K562 (cell line): ENCODE results near the gene GLB1L2. TPM values are rescaled to one million over a fixed set of nuclear protein-coding genes. Genes with fewer than 3 reads are reported as not detected.

Experiments used
- ATAC-seq: fragments of 200-7000 bp; cut with Tn5 transposase; 3 replicates; pipeline ENCODE4 v1.9.1; 2020; ENCODE audit warnings: moderate library complexity
- BruUV-seq: library from RNA; stranded (reverse); fragments of 400-500 nt; replicated peaks from 2 replicates; lab custom pipeline; 2021; lab: Mats Ljungman, UMichigan
- CTCF ChIA-PET: fragments of 300-600 bp; formaldehyde crosslinking; extraction: SDS; loops from one replicate; lab custom pipeline; 2021; ENCODE audit warnings: low intra/inter-chr PET ratio; lab: Yijun Ruan, JAX
- POLR2A ChIA-PET: fragments of 300-600, 350-650 bp; sonication (Branson Sonifier 250); formaldehyde crosslinking; extraction: SDS; loops from one replicate; lab custom pipeline; 2021; ENCODE audit warnings: antibody characterized with exemption, inconsistent platforms; lab: Yijun Ruan, JAX
- DNase-seq, 4 experiments: peaks; one replicate each; pipeline versions ENCODE4 v3.0.0 to v3.0.0-alpha.2; 2011 to 2018; ENCODE audit warnings: low spot score in 3 of 4, mixed read lengths in 3 of 4; ENCODE audit errors: extremely low read depth in 1 of 4
- FAIRE-seq: peaks from 2 replicates; lab custom pipeline; 2011; peaks lifted over from hg19 to GRCh38; lab: Jason Lieb, UNC
- H2AFZ ChIP-seq: 2 replicates; pipeline ENCODE4 v1.6.0; 2011; ENCODE audit warnings: low read depth, low read length, control low read depth, inconsistent platforms
- H3K27ac ChIP-seq: fragments of 200-600 bp; 3 replicates; pipeline ENCODE4 v1.8.0; 2011; ENCODE audit warnings: low read depth, mild to moderate bottlenecking, control low read depth, inconsistent platforms, low read length, moderate library complexity, mixed read lengths; ENCODE audit errors: extremely low read depth
- H3K27me3 ChIP-seq, 2 experiments: fragments of 300-600 bp in 1 of 2; 2 replicates in 1 of 2; 3 replicates in 1 of 2; pipeline versions ENCODE4 v1.6.0 to v1.8.0; 2011; ENCODE audit warnings: inconsistent platforms in 2 of 2, low read length in 2 of 2, mild to moderate bottlenecking in 1 of 2, mixed read lengths in 1 of 2, moderate library complexity in 1 of 2; ENCODE audit not compliant: control insufficient read depth in 2 of 2, insufficient read depth in 2 of 2
- H3K36me3 ChIP-seq: fragments of 300-600 bp; 3 replicates; pipeline ENCODE4 v1.8.0; 2011; ENCODE audit warnings: mild to moderate bottlenecking, low read length, inconsistent platforms; ENCODE audit not compliant: control insufficient read depth, insufficient read depth
- H3K4me1 ChIP-seq, 2 experiments: fragments of 200-600 bp in 1 of 2; replicated peaks in 1 of 2; 2 replicates in 1 of 2; 3 replicates in 1 of 2; pipeline versions ENCODE4 v1.5.1 to v1.8.0; 2011; ENCODE audit warnings: inconsistent platforms in 2 of 2, low read length in 2 of 2, mild to moderate bottlenecking in 1 of 2, mixed read lengths in 1 of 2, moderate library complexity in 1 of 2; ENCODE audit not compliant: control insufficient read depth in 2 of 2, insufficient read depth in 2 of 2
- H3K4me2 ChIP-seq: 2 replicates; pipeline ENCODE4 v1.6.1; 2011; ENCODE audit warnings: low read length, control low read depth, inconsistent platforms, mixed read lengths; ENCODE audit not compliant: insufficient read depth
- H3K4me3 ChIP-seq: fragments of 200-600 bp; sonication (generic), shearing (Covaris generic); 2 replicates; pipeline ENCODE4 v1.5.1; 2016; ENCODE audit warnings: control low read depth, inconsistent platforms
- H3K79me2 ChIP-seq: fragments of 200-600 bp; 3 replicates; pipeline ENCODE4 v1.8.0; 2011; ENCODE audit warnings: low read length, inconsistent platforms; ENCODE audit not compliant: control insufficient read depth, insufficient read depth
- H3K9ac ChIP-seq, 2 experiments: 2 replicates each; pipeline versions ENCODE4 v1.6.0 to v1.6.1; 2011; ENCODE audit warnings: low read depth in 2 of 2, low read length in 2 of 2, control low read depth in 1 of 2, inconsistent platforms in 1 of 2, mild to moderate bottlenecking in 1 of 2, mixed read lengths in 1 of 2; ENCODE audit not compliant: insufficient read depth in 1 of 2
- H3K9me1 ChIP-seq: one replicate; pipeline ENCODE4 v1.6.0; 2011; ENCODE audit warnings: inconsistent platforms, mild to moderate bottlenecking, low read length, moderate library complexity; ENCODE audit not compliant: control insufficient read depth, insufficient read depth
- H3K9me3 ChIP-seq: replicated peaks from 2 replicates; pipeline ENCODE4 v1.5.1; 2011; ENCODE audit warnings: low read depth, low read length, inconsistent platforms; ENCODE audit not compliant: control insufficient read depth, insufficient read depth
- H4K20me1 ChIP-seq: replicated peaks from 2 replicates; pipeline ENCODE4 v1.6.1; 2011; ENCODE audit warnings: low read length, inconsistent platforms, mixed read lengths; ENCODE audit not compliant: control insufficient read depth, insufficient read depth
- ETV6 ChIP-seq, 3 experiments: fragments of 150-350 bp in 1 of 3; sonication (generic) in 1 of 3; formaldehyde crosslinking in 1 of 3; IDR thresholded peaks; 2 replicates each; pipeline versions ENCODE4 v1.6.1 to v1.8.0; 2014 to 2022; ENCODE audit warnings: borderline replicate concordance in 2 of 3, low read depth in 2 of 3, antibody characterized with exemption in 1 of 3, low read length in 1 of 3, mild to moderate bottlenecking in 1 of 3, missing genetic modification reagents in 1 of 3
- WGBS: fragments of 100-300 bp; shearing (Covaris generic); methylation state at CpG from one replicate; pipeline ENCODE4 v1.1.6; 2016; ENCODE audit warnings: low coverage, mixed read lengths; ENCODE audit not compliant: insufficient coverage; ENCODE audit errors: missing lambda C conversion rate; 5-methylcytosine and 5-hydroxymethylcytosine counted together
- in situ Hi-C: fragments of 300-500 bp; cut with MboI; formaldehyde crosslinking; loops from 4 replicates; pipeline ENCODE4 v1.15.0; 2018; ENCODE audit warnings: inconsistent platforms, mixed read lengths
- intact Hi-C: fragments of 100-400 bp; cut with micrococcal nuclease; formaldehyde crosslinking; loops from 2 replicates; pipeline ENCODE4 v1.14.2; 2022
- polyA plus RNA-seq, 8 experiments: library from polyadenylated mRNA; depleted of rRNA in 4 of 8; stranded (reverse) in 5 of 8; unstranded in 3 of 8; fragments of >200 nt; fragmentation: Nextera tagmentation in 2 of 8; fragmentation: Illumina TruSeq in 1 of 8; extraction: Ambion mirVana in 2 of 8; extraction: Trizol in 1 of 8; gene quantifications; 2 replicates each; pipeline versions ENCODE4 v1.2.1 to v1.2.3, GENCODE V29; 2011 to 2014; ENCODE audit warnings: inconsistent platforms in 1 of 8, missing spikeins in 1 of 8
- total RNA-seq, 7 experiments: library from RNA; depleted of rRNA in 6 of 7; stranded (reverse); fragments of >200 nt in 6 of 7; fragmentation: Illumina TruSeq in 2 of 7; extraction: Trizol in 2 of 7; gene quantifications; 2 replicates each; pipeline versions ENCODE4 v1.2.1 to v1.2.3, GENCODE V29; 2011 to 2021; ENCODE audit warnings: low replicate concordance in 1 of 7
- TF ChIP-seq, protein P1 (sequence below): fragments of 450-650 bp; formaldehyde crosslinking; IDR thresholded peaks from 2 replicates; pipeline ENCODE4 v1.4.0; 2022; ENCODE audit warnings: missing genetic modification characterization

The GLB1L2 gene
- total and polyA plus RNA-seq, 9 of the 15 experiments (the other 6 are each of a cell fraction or from before 2014, with no cell fraction given), result 0.84 to 21.4 (median 13.8) TPM

DNA sequence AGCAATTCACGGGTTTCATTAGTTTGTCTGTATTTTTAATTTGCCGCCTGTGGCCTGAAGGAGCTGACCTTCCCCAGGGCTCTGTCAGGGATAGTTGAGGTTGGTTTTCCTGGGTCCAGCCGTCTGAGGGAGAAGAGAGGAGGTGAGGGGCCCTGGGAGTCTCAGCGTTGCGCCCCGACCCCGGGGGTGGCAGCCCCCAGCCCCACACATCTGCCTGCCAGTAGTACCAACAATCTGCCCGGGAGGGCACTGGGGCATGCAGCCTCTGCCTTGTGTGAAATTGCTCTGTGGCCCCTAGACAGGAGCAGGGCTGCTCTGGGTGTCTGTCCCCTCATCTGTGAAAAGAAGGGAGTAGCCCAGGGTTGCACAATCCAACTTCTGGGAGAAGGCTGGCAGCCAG lies 73.6 kb downstream of the GLB1L2 start (continued):
- TF ChIP-seq, protein P1, sequence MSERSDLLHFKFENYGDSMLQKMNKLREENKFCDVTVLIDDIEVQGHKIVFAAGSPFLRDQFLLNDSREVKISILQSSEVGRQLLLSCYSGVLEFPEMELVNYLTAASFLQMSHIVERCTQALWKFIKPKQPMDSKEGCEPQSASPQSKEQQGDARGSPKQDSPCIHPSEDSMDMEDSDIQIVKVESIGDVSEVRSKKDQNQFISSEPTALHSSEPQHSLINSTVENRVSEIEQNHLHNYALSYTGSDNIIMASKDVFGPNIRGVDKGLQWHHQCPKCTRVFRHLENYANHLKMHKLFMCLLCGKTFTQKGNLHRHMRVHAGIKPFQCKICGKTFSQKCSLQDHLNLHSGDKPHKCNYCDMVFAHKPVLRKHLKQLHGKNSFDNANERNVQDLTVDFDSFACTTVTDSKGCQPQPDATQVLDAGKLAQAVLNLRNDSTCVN (CRISPR knock-in tag), result no peak
- TF ChIP-seq, all 486 proteins: peak for 0

DNA sequence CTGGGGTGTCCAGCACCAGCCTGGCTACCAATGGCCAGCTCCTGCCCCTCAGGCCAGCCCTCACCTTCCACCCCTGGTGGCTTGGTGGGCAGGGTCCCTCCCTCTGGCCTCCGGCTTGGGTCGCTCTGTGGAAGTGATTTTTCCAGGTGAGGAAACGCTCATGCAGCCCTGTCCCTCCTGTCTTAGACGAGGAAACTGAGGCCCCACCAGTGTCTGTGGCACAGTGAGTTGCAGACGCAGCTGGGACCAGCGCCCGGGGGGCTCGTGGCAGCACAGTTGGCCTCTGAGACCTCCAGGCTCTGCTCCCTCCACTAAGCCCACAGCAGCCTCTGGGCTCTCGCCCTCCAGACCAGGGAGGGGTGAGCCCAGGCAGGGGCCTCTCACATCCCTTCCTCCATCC lies 74.1 kb downstream of the GLB1L2 start:
- no peaks in the 10 kb centered on the region for H4K20me1 ChIP-seq
- POLR2A ChIA-PET, result no interaction called here
- H3K4me2 ChIP-seq, result no peak overlapping the region
- ATAC-seq, result no peak
- H3K9me3 ChIP-seq, result no peaks in the 10 kb centered on the region
- WGBS, result 0% methylated on average over 8 of the region's 9 CpGs
- in situ Hi-C loops (no loop called here), intact Hi-C loops (no loop called here)
- peaks cover 8 to 45% of the 10 kb centered on the region in 2 experiments for H3K27me3 ChIP-seq
- no peaks in the 10 kb centered on the region for H3K36me3 ChIP-seq
- H3K4me1 ChIP-seq, result no peaks in the 10 kb centered on the region
- no peaks in the 10 kb centered on the region for H3K9me1 ChIP-seq
- no peak overlapping the region for H3K27ac ChIP-seq
- H2AFZ ChIP-seq, result no peak overlapping the region
- TF ChIP-seq ETV6 (IDR thresholded peaks at IDR 0.05; ENCODE audit: borderline replicate concordance in 1 of 2, low read depth in 2 of 2, low read length in 1 of 2), result no peak
- TF ChIP-seq ETV6 (CRISPR knock-in tag; IDR thresholded peaks at IDR 0.05; ENCODE audit: borderline replicate concordance), result no peak
- H3K79me2 ChIP-seq, result no peaks in the 10 kb centered on the region
- no peak overlapping the region for H3K9ac ChIP-seq
- no peak for DNase-seq
- FAIRE-seq, result no peak
- no peak overlapping the region for H3K4me3 ChIP-seq
- CTCF ChIA-PET, result no interaction called here
- BruUV-seq, result no TSS peak
